Ovary (tissue), 9 donors: Measurements from ENCODE around the gene NNMT. TPM values are rescaled to one million over a fixed set of nuclear protein-coding genes. Genes with fewer than 3 reads are reported as not detected.
A peak's percentile ranks its signal among the peaks of the same experiment; 100 is the strongest.

Experiments
- DNase-seq, 5 donors: peaks; one replicate each; pipeline ENCODE4 v3.0.0-alpha.2; 2019 to 2020
- H3K27ac ChIP-seq, 2 donors: fragments of 200-600 bp; one replicate each; pipeline versions ENCODE4 v1.5.1 to v1.8.0; 2019 to 2022
- H3K27me3 ChIP-seq: fragments of 200-600 bp; one replicate; pipeline ENCODE4 v1.8.0; 2022
- H3K36me3 ChIP-seq: fragments of 200-600 bp; sonication (generic); one replicate; pipeline ENCODE4 v1.5.1; 2019
- H3K4me1 ChIP-seq: one replicate; pipeline ENCODE4 v1.8.1; 2013; ENCODE audit warnings: mild to moderate bottlenecking, moderate library complexity; ENCODE audit not compliant: insufficient read depth
- H3K4me3 ChIP-seq: fragments of 200-600 bp; sonication (generic); one replicate; pipeline ENCODE4 v1.5.1; 2017
- H3K9me3 ChIP-seq, 2 donors: fragments of 200-600 bp in 1 of 2; sonication (generic) in 1 of 2; one replicate each; pipeline versions ENCODE4 v1.5.1 to v1.8.1; 2013 to 2019; ENCODE audit warnings: mild to moderate bottlenecking in 1 of 2, moderate library complexity in 1 of 2
- CTCF ChIP-seq, 3 donors: fragments of 450-650 bp in 2 of 3; fragments of 200-600 bp in 1 of 3; IDR thresholded peaks; one replicate each; pipeline versions ENCODE4 v1.5.1 to v1.8.0; 2016 to 2022; ENCODE audit warnings: antibody characterized with exemption in 3 of 3, mild to moderate bottlenecking in 1 of 3
- EP300 ChIP-seq: sonication (generic); formaldehyde crosslinking; IDR thresholded peaks from one replicate; pipeline ENCODE4 v1.6.1; 2017; ENCODE audit warnings: antibody characterized with exemption
- POLR2A ChIP-seq: fragments of 450-650 bp; IDR thresholded peaks from one replicate; pipeline ENCODE4 v1.6.1; 2017; ENCODE audit warnings: antibody characterized with exemption, mild to moderate bottlenecking, moderate library complexity
- WGBS, 3 donors: extraction: QIAGEN DNeasy Blood & Tissue Kit in 1 of 3; methylation state at CpG; one replicate each; pipeline versions ENCODE4 v1.1.5 to v1.1.7; 2013 to 2017; 5-methylcytosine and 5-hydroxymethylcytosine counted together
- intact Hi-C, 4 donors: fragments of 100-400 bp; cut with DNase I; formaldehyde crosslinking; loops; one replicate each; pipeline versions ENCODE4 v1.11.0 to v1.15.1; 2022 to 2023
- polyA plus RNA-seq, 2 donors: library from polyadenylated mRNA; stranded (reverse); fragments of 200-250 nt in 1 of 2; fragments of 350-450 nt in 1 of 2; fragmentation: Illumina TruSeq in 1 of 2; extraction: RNeasy Lipid Tissue Mini Kit (QIAGEN cat#74804) in 1 of 2; gene quantifications; one replicate each; pipeline ENCODE4 v1.2.3, GENCODE V29; 2013 to 2014
- total RNA-seq, 7 donors: library from RNA; depleted of rRNA in 2 of 7; stranded (reverse); fragments of >200 nt in 2 of 7; fragmentation: NEBNext Ultra II Directional in 3 of 7; extraction: Animal tissue kit (Norgen Biotek cat#: 25700) in 3 of 7; gene quantifications; one replicate each; pipeline versions ENCODE4 v1.1.0 to v1.2.4, GENCODE V29; 2016 to 2023
- donor health status: DM: no; HTN: no; CAD: no; lungs with moderate emphysema.
- donor health status: DM: no; HTN: no; CAD: no.
- donor health status: Bipolar disorder and iron deficiency.
- donor health status: DM: yes; HTN: yes; CAD: no.
- donor health status: DM: no; HTN: no; CAD: no.
- donor health status: DM: yes; HTN: yes; CAD: no.

The NNMT gene
- total and polyA plus RNA-seq, 9 donors: 9.5 to 295 (median 129) TPM

- TF ChIP-seq CTCF (IDR thresholded peaks at IDR 0.05) (no peak), POLR2A (no peak), EP300 (no peak)
- peak in 2 of 5 donors; percentile 42 to 47 for DNase-seq
- H3K4me1 ChIP-seq: no peaks in the 10 kb centered on the region
- H3K36me3 ChIP-seq: no peaks in the 10 kb centered on the region
- no peaks in the 10 kb centered on the region for H3K9me3 ChIP-seq
- H3K4me3 ChIP-seq: no peak overlapping the region
- intact Hi-C loops: no loop called here
- no peaks in the 10 kb centered on the region for H3K27me3 ChIP-seq
- no peak overlapping the region for H3K27ac ChIP-seq
- WGBS, 3 donors: 39 to 48% (median 47%) methylated on average over 6 of the region's 6 CpGs
Observed at GRCh38 chr11:114321621-114322257, 25.5 kb downstream of the NNMT start.

DNA sequence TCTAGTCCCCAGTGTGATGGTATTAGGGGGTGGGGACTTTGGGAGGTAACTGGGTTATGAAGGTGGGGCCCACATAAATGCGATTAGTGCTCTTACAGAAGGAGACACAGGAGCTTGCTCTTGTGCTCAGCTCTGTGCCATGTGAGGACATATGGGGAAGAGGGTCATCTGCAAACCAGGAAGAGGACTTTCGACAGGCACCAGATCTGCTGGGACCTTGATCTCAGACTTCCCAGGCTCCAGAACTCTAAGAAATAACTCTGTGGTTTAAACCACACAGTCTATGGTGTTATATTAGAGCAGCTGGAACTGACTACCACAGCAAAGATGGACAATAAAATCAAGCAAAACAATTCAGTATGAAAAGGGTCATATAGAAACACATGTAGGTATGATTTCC, 26.7 kb downstream of the NNMT start:
- DNase-seq: no peak
- H3K36me3 ChIP-seq: no peaks in the 10 kb centered on the region
- WGBS, 3 donors: 88 to 91% (median 88%) methylated on average over 2 of the region's 2 CpGs
- TF ChIP-seq CTCF (IDR thresholded peaks at IDR 0.05) (no peak), EP300 (no peak), POLR2A (no peak)
- no peak overlapping the region for H3K27ac ChIP-seq
- no peaks in the 10 kb centered on the region for H3K9me3 ChIP-seq
- intact Hi-C loops: no loop called here
- H3K4me3 ChIP-seq: no peak overlapping the region
- H3K4me1 ChIP-seq: no peaks in the 10 kb centered on the region
- H3K27me3 ChIP-seq: no peaks in the 10 kb centered on the region

GRCh38 chr11:114326151-114326550, 30.0 kb downstream of the NNMT start:
- Histone ChIP-seq H3K9me3 (no peaks in the 10 kb centered on the region), H3K27ac (no peak overlapping the region), H3K36me3 (no peaks in the 10 kb centered on the region), H3K27me3 (no peaks in the 10 kb centered on the region), H3K4me3 (no peak overlapping the region), H3K4me1 (no peaks in the 10 kb centered on the region)
- DNase-seq: no peak
- no peak for TF ChIP-seq POLR2A
- TF ChIP-seq CTCF (IDR thresholded peaks at IDR 0.05): no peak
- TF ChIP-seq EP300: no peak
- 90 to 91% (median 90%) methylated on average over 4 of the region's 4 CpGs for WGBS, 3 donors
- intact Hi-C loops: no loop called here

DNA sequence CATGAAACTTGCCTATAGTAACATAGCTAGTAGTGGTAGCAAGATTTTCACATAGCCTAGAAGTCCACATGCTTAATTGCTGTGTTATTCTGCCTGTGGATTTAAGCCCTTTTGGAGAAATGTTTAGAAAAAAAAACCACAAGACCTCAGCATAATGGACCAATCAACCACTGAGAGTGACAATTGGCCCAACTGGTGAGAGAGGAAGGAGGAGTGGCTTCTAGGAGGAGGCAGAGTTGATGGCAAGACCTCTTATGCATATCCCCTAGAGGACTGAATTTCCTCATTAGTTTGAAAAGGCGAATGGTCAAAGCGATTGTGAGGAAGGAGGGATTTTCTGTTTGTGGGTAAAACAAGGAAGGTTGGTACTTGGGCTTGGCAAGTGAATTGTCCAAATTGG, 30.6 kb downstream of the NNMT start:
- WGBS, 3 donors: 95 to 98% (median 95%) methylated on average over 2 of the region's 2 CpGs
- H3K9me3 ChIP-seq: no peaks in the 10 kb centered on the region
- TF ChIP-seq POLR2A: no peak
- no peak for TF ChIP-seq CTCF (IDR thresholded peaks at IDR 0.05)
- no peak for TF ChIP-seq EP300
- H3K27ac ChIP-seq: no peak overlapping the region
- no peaks in the 10 kb centered on the region for H3K27me3 ChIP-seq
- DNase-seq: no peak
- no peaks in the 10 kb centered on the region for H3K36me3 ChIP-seq
- H3K4me3 ChIP-seq: no peak overlapping the region
- intact Hi-C loops: no loop called here
- H3K4me1 ChIP-seq: no peaks in the 10 kb centered on the region
